Skin epidermis (tissue), 12 donors: ENCODE results near the gene FAM32A.
A peak's percentile ranks its signal among the peaks of the same experiment; 100 is the strongest.
"Not testable (repeated sequence)": the region's sequence is repeated elsewhere in the genome, so short reads cannot be mapped to it uniquely, and the experiment has no call there.

Experiments used
- H3K27ac ChIP-seq, 21 experiments: fragments of 200-600 bp; sonication (generic) in 11 of 21; one replicate each; pipeline ENCODE4 v1.5.0; 2020; ENCODE audit warnings: mild to moderate bottlenecking in 3 of 21, inconsistent platforms in 2 of 21, moderate library complexity in 2 of 21
- H3K4me3 ChIP-seq, 7 experiments: fragments of 200-600 bp; sonication (generic) in 2 of 7; one replicate each; pipeline ENCODE4 v1.5.0; 2020; ENCODE audit warnings: inconsistent platforms in 2 of 7, mild to moderate bottlenecking in 2 of 7, moderate library complexity in 1 of 7

FAM32A gene

GRCh38 chr19:16160943-16161560 is 24.2 kb upstream of the FAM32A start:
- no peak overlapping the region for H3K4me3 ChIP-seq
- no peak overlapping the region for H3K27ac ChIP-seq

DNA sequence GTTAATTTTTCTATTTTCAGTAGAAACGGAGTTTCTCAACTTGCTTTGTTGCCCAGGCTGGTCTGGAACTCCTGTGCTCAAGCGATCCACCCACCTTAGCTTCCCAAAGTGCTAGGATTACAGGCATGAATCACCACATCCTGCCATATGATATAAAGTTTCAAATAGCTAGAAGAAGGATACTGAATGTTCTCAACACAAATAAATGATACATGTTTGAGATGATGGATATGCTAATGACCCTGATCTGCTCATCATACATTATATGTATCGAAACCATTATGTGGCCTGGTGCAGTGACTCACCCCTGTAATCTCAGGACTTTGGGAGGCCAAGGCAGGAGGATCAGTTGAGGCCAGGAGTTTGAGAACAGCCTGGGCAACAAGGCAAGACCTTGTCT is 23.4 kb upstream of the FAM32A start:
- H3K27ac ChIP-seq = no peak overlapping the region

GRCh38 chr19:16164222-16164890 is 20.9 kb upstream of the FAM32A start:
- Histone ChIP-seq H3K27ac (no peak overlapping the region), H3K4me3 (no peak overlapping the region)

More for the DNA sequence above, 23.4 kb upstream of the FAM32A start:
- H3K4me3 ChIP-seq = no peak overlapping the region

DNA sequence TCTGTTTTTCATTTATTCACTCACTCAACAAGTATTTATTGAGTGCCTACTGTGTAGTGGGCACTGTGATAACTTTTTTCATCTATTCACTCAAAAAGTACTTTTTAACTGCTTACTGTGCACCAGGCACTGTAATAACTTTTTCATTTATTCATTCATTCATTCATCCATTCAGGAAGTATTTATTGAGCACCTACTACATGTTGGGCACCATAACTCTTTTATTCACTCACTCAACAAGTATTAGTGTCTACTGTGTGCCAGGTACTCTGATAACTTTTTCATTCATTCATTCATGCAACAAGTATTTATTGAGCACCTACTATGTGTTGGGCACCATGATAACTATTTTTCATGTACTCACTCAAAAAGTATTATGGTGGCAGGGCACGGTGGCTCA is 18.8 kb upstream of the FAM32A start:
- no peak overlapping the region for H3K27ac ChIP-seq
- no peak overlapping the region for H3K4me3 ChIP-seq

DNA sequence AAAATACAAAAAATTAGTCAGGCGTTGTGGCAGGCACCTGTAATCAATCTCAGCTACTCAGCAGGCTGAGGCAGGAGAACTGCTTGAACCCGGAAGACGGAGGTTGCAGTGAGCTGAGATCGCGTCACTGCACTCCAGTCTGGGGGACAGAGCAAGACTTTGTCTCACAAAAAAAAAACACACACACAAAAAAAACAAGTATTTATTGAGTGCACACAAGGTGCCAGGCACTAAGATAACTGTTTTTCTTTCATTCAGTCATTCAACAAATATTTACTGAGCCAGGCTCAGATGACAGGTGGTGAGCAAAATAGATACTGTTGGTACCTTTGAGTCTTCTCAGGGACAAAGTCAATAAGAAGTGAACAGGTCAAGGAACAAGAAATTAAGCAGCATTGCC is 18.2 kb upstream of the FAM32A start:
- Histone ChIP-seq H3K4me3 (no peak overlapping the region), H3K27ac (no peak overlapping the region)

- no peak overlapping the region for H3K4me3 ChIP-seq
- no peak overlapping the region for H3K27ac ChIP-seq
Observed at GRCh38 chr19:16168465-16169081, 16.6 kb upstream of the FAM32A start.

- no peak overlapping the region for H3K27ac ChIP-seq
- no peak overlapping the region for H3K4me3 ChIP-seq
Observed at GRCh38 chr19:16170134-16170533, 15.1 kb upstream of the FAM32A start.

DNA sequence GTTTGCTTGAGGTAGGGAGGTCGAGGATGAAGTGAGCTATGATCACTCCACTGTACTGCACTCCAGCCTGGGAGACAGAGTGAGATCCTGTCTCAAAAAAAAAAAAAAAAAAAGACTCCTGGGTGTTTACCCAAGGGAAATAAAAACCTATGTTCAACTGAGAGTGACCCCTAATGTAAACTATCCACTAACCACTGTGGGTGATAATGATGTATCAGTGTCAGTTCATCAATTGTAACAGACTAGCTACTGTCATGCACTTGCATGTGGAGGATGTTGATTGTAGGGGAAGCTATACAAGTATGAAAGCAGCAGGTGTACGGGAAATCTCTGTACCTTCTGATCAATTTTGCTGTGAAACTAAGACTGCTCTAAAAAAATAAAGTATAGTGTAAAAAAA is 9.3 kb upstream of the FAM32A start:
- no peak overlapping the region for H3K4me3 ChIP-seq
- no peak overlapping the region for H3K27ac ChIP-seq

DNA sequence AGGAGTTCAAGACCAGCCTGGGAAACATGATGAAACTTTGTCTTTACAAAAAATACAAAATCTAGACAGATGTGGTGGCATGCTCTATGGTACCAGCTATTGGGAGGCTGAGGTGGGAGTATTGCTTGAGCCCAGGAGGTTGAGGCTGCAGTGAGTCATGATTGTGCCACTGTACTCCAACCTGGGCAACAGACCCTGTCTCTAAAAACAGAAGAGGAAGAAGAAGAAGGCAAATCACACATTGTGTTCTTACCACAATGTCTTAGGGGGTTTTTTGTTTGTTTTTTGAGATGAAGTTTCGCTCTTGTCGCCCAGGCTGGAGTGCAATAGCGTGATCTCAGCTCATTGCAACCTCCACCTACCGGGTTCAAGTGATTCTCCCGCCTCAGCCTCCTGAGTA is 6.3 kb upstream of the FAM32A start:
- H3K4me3 ChIP-seq, H3K27ac ChIP-seq: not testable (repeated sequence)

- Histone ChIP-seq H3K4me3 (no peak overlapping the region), H3K27ac (no peak overlapping the region)
Observed at GRCh38 chr19:16180611-16181010, 4.6 kb upstream of the FAM32A start.

GRCh38 chr19:16184665-16185122 is 516 bp upstream of the FAM32A start:
- Histone ChIP-seq H3K4me3 (peak overlapping the region; percentile 74 to 98 (median 94)), H3K27ac (peak overlapping the region in 16 of 21 experiments; percentile 8 to 95 (median 87))

GRCh38 chr19:16185768-16186123 is 536 bp downstream of the FAM32A start:
- H3K27ac ChIP-seq = peak overlapping the region; percentile 63 to 95 (median 88)
- peak overlapping the region; percentile 74 to 98 (median 94) for H3K4me3 ChIP-seq

DNA sequence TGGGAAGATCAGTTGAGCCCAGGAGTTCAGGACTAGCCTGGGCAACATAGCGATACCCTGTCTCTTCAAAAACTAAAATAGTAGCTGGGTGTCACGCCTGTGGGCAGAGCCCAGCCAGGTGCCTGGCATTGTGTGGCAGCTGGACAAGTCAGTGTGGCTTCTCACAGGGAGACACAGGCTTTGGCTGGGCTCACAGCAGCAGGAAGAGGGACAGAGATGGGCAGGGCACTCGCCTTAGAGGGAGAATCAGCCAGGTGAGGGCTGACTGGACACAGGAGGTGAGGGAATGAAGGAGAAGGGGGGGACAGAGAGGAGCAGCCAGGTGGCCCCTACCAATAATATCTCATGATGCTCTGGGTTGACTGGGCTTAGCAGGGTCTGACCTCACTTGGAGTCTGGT is 3.3 kb downstream of the FAM32A start:
- H3K27ac ChIP-seq = no peak overlapping the region
- H3K4me3 ChIP-seq = no peak overlapping the region

- H3K27ac ChIP-seq = no peak overlapping the region
- no peak overlapping the region for H3K4me3 ChIP-seq
Observed at GRCh38 chr19:16190198-16190597, 5.0 kb downstream of the FAM32A start.

- H3K4me3 ChIP-seq = no peak overlapping the region
- no peak overlapping the region for H3K27ac ChIP-seq
Observed at GRCh38 chr19:16190736-16191135, 5.5 kb downstream of the FAM32A start.

DNA sequence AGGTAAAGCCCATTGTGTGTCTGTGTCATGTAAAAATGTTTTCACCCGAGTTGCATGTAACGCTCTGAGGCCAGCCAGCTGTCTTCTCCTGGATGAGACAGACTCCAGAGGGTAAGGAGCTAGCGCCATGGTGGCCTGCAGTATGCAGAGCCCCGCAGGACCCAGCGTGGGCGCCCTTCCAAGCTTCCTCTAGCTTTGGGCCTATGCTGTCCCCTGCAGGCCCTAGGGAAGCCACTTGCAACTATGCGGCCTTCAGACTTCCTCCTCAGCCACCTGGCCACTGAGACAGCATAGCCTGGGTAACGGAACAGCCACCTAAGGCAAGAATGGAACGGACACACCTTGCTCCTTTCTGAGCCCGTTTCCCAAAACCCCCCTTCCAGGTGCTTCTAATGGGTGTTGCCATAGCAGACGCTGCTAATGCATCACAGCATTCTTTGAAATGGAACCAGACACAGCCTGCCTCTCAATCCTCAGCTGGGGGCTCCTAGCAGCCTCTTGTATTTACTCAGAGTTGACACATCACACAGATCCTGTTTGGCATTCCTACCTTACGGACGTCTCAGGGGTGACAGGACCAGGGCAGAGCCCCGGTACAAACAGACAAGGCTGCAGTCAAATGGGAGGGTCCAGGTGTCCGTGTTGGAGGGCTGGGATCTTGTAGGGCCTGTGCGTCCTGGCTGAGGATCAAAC is 6.2 kb downstream of the FAM32A start:
- Histone ChIP-seq H3K27ac (no peak overlapping the region), H3K4me3 (no peak overlapping the region)

DNA sequence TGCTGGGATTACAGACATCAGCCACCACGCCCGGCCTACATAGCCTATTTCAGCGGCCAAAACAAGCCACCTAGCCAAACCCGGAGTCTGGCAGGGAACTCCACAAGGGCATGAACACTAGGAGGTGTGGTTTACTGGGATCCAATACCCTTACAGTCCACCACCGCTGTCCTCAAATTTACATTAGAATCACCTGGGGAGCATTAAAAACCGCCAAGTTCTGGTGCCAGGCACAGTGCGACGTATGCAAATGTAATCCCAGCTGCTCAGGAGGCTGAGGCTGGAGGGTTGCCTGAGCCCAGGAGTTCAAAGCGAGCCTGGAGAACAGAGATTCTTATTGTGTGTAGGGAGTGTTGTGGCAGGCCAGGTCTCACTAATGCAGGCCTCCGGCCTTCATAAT is 8.3 kb downstream of the FAM32A start:
- no peak overlapping the region for H3K4me3 ChIP-seq

GRCh38 chr19:16197188-16197621 is 12.0 kb downstream of the FAM32A start:
- H3K4me3 ChIP-seq = peak overlapping the region; percentile 76 to 99 (median 79)
- peak overlapping the region in 20 of 21 experiments; percentile 73 to 96 (median 88) for H3K27ac ChIP-seq

More for the DNA sequence above, 8.3 kb downstream of the FAM32A start:
- H3K27ac ChIP-seq = no peak overlapping the region

DNA sequence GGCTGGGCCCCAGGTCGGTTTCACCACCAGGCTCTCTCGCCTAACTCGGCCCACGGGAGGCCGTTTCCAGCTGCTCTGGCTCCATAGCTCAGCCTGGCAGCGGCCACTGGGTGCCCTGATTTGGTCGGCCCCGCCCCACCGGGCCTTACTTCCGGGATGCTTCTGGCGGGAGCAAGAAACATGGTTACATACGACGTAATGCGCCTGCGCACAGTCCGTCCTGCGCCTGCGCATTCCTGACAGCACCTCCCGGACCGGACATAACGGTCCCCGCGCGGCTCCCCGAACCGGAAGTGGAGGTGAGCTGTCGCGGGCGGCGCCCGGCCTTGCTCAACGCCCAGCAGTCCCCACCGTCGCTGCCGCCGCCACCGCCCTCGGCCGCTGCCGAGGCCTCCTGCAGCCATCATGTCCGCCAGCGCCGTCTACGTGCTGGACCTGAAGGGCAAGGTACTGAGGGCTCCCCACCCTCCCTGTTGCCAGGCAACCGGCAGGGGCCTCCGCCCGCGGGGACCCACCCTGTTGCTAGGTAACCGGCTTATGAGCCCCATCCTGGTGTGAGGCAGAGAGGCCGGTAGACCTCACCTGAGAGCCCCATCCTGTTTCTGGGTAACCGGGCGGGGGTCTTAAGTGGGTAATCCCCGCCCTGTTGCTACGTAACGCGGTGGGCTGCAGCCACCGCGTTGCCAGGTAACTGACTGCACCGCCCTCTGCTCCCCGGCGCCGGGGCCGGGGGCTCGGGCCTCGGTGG is 12.6 kb downstream of the FAM32A start, which contains the start of gene AP1M1:
AP1M1 (plus strand) TSS at position 290 of the 748 bp plus-strand sequence; CDS start at position 406, 116 bp downstream.
- Histone ChIP-seq H3K27ac (peak within 1 kb of the TSS; percentile 35 to 96 (median 88)), H3K4me3 (peak within 1 kb of the TSS; percentile 76 to 99 (median 79))

- Histone ChIP-seq H3K4me3 (peak overlapping the region; percentile 76 to 99 (median 79)), H3K27ac (peak overlapping the region; percentile 35 to 96 (median 88))
Observed at GRCh38 chr19:16198370-16198651, 13.1 kb downstream of the FAM32A start.
